BLaER1 (cell line): Measurements from ENCODE around the gene ERVW-1.
"Not testable (repeated sequence)": the region's sequence is repeated elsewhere in the genome, so short reads cannot be mapped to it uniquely, and the experiment has no call there.

Source experiments
- H3K27ac ChIP-seq: shearing (Covaris generic); formaldehyde crosslinking; 2 replicates; pipeline ENCODE4 v1.8.1; 2022
- H3K27me3 ChIP-seq: shearing (Covaris generic); formaldehyde crosslinking; 2 replicates; pipeline ENCODE4 v1.8.1; 2022
- H3K36me3 ChIP-seq: shearing (Covaris generic); formaldehyde crosslinking; 2 replicates; pipeline ENCODE4 v1.8.1; 2022
- H3K4me1 ChIP-seq: shearing (Covaris generic); formaldehyde crosslinking; 2 replicates; pipeline ENCODE4 v1.8.1; 2022
- H3K4me2 ChIP-seq: shearing (Covaris generic); formaldehyde crosslinking; 2 replicates; pipeline ENCODE4 v1.8.1; 2022
- H3K4me3 ChIP-seq: shearing (Covaris generic); formaldehyde crosslinking; 2 replicates; pipeline ENCODE4 v1.8.1; 2022
- H3K9ac ChIP-seq: shearing (Covaris generic); formaldehyde crosslinking; 2 replicates; pipeline ENCODE4 v1.8.1; 2022
- H3K9me3 ChIP-seq: shearing (Covaris generic); formaldehyde crosslinking; 2 replicates; pipeline ENCODE4 v1.8.1; 2022
- H4K20me1 ChIP-seq: shearing (Covaris generic); formaldehyde crosslinking; 2 replicates; pipeline ENCODE4 v1.8.1; 2022
- Cebpa-rat ChIP-seq: shearing (Covaris generic); IDR thresholded peaks from 2 replicates; pipeline ENCODE4 v1.8.1; 2022

The ERVW-1 gene, protein sequence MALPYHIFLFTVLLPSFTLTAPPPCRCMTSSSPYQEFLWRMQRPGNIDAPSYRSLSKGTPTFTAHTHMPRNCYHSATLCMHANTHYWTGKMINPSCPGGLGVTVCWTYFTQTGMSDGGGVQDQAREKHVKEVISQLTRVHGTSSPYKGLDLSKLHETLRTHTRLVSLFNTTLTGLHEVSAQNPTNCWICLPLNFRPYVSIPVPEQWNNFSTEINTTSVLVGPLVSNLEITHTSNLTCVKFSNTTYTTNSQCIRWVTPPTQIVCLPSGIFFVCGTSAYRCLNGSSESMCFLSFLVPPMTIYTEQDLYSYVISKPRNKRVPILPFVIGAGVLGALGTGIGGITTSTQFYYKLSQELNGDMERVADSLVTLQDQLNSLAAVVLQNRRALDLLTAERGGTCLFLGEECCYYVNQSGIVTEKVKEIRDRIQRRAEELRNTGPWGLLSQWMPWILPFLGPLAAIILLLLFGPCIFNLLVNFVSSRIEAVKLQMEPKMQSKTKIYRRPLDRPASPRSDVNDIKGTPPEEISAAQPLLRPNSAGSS

DNA sequence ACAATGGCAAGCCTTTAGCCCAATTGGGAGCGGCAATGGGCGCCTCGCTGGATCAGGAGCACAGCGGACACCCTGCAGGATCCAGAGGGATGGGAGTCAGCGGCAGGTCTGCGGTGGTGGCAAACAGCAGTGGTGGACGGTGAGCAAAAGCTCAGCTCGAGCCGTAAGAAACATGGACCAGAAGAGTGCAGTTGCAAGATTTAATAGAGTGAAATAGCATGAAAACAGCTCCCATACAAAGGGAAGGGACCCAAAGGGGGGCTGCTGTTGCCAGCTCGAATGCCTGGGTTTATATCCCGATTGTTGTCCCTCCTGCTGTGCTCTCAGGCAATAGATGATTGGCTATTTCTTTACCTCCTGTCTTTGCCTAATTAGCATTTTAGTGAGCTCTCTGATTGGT, at the start of gene ERVW-1:
Gene ERVW-1, minus strand, starts transcription at position 266 of the 400 bp plus-strand sequence. CDS start 7,565 bp downstream, outside the sequence.
- H3K27ac ChIP-seq, H3K4me2 ChIP-seq, H3K27me3 ChIP-seq, H3K36me3 ChIP-seq, H4K20me1 ChIP-seq, H3K4me1 ChIP-seq, H3K4me3 ChIP-seq, H3K9me3 ChIP-seq, H3K9ac ChIP-seq: not testable (repeated sequence)

DNA sequence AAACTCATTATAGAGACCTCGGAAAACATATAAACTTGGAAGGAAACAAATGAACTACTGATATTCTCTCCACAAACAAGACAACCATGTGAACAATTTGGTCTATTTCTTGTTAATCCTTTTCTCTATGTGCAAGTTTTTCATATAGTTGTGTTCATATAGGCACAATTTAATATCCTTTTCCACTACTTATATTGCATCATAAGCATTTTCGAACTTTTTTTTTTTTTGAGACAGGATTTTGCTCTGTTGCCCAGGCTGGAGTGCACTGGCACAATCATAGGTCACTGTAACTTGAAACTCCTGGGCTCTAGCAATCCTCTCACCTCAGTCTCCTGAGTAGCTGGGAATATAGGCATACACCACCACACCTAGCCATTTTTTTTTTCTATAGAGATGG, 45.4 kb upstream of the ERVW-1 start:
- TF ChIP-seq Cebpa-rat = no peak
- H3K9ac ChIP-seq = no peak overlapping the region

DNA sequence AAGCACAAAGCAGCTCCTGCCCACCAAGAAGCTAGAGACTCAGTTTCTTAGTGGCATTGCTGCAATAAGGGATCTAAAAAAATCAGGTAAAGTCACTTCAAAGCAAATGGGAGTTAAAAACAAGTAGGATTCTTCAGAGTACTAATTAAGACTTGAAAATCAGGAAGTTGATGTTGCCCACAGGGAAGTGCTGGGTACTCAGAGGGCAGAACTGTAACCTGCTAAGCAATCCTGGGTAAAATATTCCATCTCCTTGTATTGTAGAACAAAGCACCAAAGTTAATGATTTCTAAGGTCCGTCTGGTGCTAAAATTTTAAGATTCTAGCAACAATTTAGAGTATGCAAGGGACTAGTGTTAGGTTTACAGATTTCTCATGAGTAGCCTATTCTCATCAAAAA, 42.3 kb upstream of the ERVW-1 start:
- Histone ChIP-seq H3K9me3 (no peaks in the 10 kb centered on the region), H3K36me3 (peaks cover 34% of the 10 kb centered on the region), H3K9ac (no peak overlapping the region), H4K20me1 (no peaks in the 10 kb centered on the region; the same call in 1 of the 2 replicates), H3K27ac (no peak overlapping the region), H3K4me2 (no peak overlapping the region), H3K4me3 (no peak overlapping the region), H3K27me3 (no peaks in the 10 kb centered on the region), H3K4me1 (no peaks in the 10 kb centered on the region)
- no peak for TF ChIP-seq Cebpa-rat

More for the DNA sequence above, 45.4 kb upstream of the ERVW-1 start:
- peaks cover 15% of the 10 kb centered on the region for H3K4me1 ChIP-seq
- peaks cover 13% of the 10 kb centered on the region for H3K36me3 ChIP-seq
- no peaks in the 10 kb centered on the region for H3K9me3 ChIP-seq
- no peaks in the 10 kb centered on the region for H3K27me3 ChIP-seq
- H3K4me3 ChIP-seq = no peak overlapping the region
- no peak overlapping the region for H3K27ac ChIP-seq
- H4K20me1 ChIP-seq = no peaks in the 10 kb centered on the region; the same call in 1 of the 2 replicates
- no peak overlapping the region for H3K4me2 ChIP-seq

DNA sequence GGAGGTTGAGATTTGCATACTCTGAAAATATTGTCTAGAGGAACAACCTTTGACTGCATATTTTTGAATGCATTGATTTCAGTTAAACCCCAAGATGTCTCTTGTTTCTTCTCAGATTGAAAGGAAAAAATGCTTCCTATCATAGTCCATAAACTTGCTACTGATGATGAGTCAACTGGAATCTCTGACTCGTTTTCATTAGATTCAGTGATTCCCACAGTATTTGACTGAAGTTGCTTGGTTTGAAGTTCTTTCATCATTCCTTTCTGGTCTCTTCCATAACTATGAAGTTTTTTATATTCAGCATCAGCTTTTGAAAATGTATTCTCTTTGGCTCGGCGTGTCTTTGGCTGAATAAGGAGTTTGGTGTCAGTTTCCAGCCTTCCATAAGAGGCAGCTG, 39.9 kb upstream of the ERVW-1 start:
- Histone ChIP-seq H3K36me3 (peaks cover 51% of the 10 kb centered on the region), H3K4me3 (no peak overlapping the region), H3K27ac (no peak overlapping the region), H3K4me2 (no peak overlapping the region), H3K4me1 (no peaks in the 10 kb centered on the region), H3K27me3 (no peaks in the 10 kb centered on the region), H3K9ac (no peak overlapping the region), H4K20me1 (no peaks in the 10 kb centered on the region), H3K9me3 (no peaks in the 10 kb centered on the region)
- no peak for TF ChIP-seq Cebpa-rat

DNA sequence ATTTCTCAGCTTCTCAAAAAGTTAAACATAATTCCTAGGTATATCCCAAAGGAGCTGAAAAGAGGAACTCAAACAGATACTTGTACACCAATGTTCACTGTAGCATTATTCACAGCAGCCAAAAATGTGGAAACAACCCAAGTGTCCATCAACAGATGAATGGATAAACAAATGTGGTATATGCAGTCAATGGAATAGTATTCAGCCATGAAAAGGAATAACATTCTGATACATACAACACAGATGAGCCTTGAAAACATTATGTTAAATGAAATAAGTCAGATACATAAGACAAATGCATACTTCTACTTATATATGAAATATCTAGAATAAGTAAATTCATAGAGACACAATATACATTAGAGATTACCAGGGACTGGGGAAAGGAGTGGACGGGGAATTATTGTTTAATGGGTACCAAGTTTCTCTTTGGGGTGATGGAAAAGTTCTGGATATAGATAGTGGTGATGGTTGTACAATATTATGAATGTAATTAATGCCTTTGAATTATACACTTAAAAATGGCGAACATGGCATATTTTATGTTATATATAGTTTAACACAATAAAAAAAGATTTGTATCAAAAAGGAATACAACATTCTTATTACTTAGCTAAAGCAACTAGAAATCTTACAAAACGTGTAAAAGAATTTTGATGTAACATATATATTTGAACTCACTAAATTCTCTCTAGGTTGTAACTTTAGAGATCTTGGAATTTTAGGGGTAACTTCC, 35.6 kb upstream of the ERVW-1 start:
- no peak overlapping the region for H3K9ac ChIP-seq
- no peaks in the 10 kb centered on the region for H3K27me3 ChIP-seq
- no peaks in the 10 kb centered on the region for H3K9me3 ChIP-seq
- H3K4me3 ChIP-seq = no peak overlapping the region
- H3K4me1 ChIP-seq = no peaks in the 10 kb centered on the region
- peaks cover 60% of the 10 kb centered on the region for H3K36me3 ChIP-seq
- TF ChIP-seq Cebpa-rat = no peak
- H3K27ac ChIP-seq = no peak overlapping the region
- no peaks in the 10 kb centered on the region for H4K20me1 ChIP-seq
- H3K4me2 ChIP-seq = no peak overlapping the region

DNA sequence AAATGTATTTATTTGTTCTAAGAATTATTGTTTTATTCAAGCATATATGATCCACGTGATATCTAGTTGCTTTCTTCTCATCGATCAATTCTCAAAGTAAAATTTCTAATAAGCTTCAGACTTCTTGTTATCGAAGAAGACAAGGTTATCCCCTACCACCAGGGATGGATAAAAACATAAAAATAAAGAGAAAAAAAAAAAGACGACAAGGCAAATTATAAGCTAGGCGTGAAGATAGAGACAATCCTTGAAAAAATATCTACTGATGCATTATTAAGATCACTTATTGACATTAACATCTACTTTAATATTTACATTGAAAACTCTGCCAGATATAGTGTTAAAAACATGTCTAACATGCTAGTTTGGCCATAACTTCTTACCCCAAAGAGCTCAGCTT, 31.2 kb upstream of the ERVW-1 start:
- no peaks in the 10 kb centered on the region for H4K20me1 ChIP-seq
- no peak overlapping the region for H3K4me3 ChIP-seq
- no peaks in the 10 kb centered on the region for H3K9me3 ChIP-seq
- no peak overlapping the region for H3K9ac ChIP-seq
- H3K4me2 ChIP-seq = no peak overlapping the region
- H3K36me3 ChIP-seq = peaks cover 62% of the 10 kb centered on the region
- no peaks in the 10 kb centered on the region for H3K27me3 ChIP-seq
- no peaks in the 10 kb centered on the region for H3K4me1 ChIP-seq
- no peak for TF ChIP-seq Cebpa-rat
- H3K27ac ChIP-seq = no peak overlapping the region

DNA sequence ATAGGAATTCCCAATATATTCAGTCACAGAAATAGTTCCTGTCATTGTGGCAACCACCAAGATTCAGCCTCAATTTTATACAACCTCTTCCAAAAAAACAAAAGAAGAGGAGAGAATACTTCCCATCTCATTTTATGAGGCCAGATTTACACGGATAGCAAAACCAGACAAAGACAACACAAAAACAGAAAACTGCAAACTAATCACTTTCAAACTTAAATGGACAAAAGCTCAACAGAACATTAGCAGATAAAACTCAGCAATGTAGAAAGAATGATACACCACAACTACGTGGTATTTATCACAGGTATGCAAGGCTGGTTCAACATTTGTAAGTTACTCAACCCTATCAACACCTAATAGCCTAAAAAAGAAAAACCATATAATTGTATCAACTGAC, 28.6 kb upstream of the ERVW-1 start:
- no peak for TF ChIP-seq Cebpa-rat
- Histone ChIP-seq H4K20me1 (no peaks in the 10 kb centered on the region), H3K4me1 (no peaks in the 10 kb centered on the region), H3K4me2 (no peak overlapping the region), H3K9ac (no peak overlapping the region), H3K27me3 (no peaks in the 10 kb centered on the region), H3K27ac (no peak overlapping the region), H3K4me3 (no peak overlapping the region), H3K36me3 (peaks cover 59% of the 10 kb centered on the region), H3K9me3 (no peaks in the 10 kb centered on the region)

DNA sequence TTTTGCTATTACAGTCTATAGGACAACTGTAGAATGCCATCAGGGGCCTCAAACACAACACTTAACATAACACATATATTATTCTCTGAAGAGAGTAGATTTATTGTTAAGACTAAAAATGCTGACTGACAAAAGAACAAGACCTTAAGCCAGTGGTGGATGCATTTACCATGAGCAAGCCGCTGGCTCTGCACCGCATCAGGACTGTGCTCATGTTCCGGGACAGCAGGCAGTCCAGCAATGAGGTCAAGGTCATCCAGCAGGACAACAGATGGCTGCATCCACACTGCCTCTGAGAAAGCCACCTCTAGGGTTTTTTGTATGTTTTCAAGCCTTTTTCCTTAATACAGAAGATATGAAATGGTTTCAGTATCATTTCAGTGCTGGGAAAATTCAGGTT, 26.8 kb upstream of the ERVW-1 start:
- Histone ChIP-seq H3K36me3 (peaks cover 67% of the 10 kb centered on the region), H3K27ac (no peak overlapping the region), H4K20me1 (no peaks in the 10 kb centered on the region), H3K9ac (no peak overlapping the region), H3K27me3 (no peaks in the 10 kb centered on the region), H3K4me2 (no peak overlapping the region), H3K9me3 (no peaks in the 10 kb centered on the region), H3K4me1 (no peaks in the 10 kb centered on the region), H3K4me3 (no peak overlapping the region)
- no peak for TF ChIP-seq Cebpa-rat

DNA sequence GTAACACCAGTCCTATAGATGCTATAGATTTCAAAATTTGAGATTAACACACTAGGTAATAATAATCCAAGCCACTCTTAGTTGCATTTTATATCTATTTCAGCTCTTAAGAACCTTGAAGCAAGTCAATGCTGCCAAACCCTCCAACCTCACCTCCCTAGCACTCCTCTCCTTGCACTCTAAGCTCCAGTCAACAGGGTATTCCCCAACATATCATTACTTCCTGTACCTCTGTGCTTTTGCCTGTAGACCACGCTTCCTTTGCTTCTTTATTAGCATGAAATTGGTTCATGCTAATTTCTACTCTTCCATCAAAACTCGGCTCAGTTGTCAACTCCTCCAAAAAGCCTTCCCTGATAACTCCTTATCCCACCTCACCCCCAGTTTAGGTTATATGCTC, 26.0 kb upstream of the ERVW-1 start:
- Histone ChIP-seq H4K20me1 (no peaks in the 10 kb centered on the region), H3K4me3 (no peak overlapping the region), H3K27me3 (no peaks in the 10 kb centered on the region), H3K36me3 (peaks cover 75% of the 10 kb centered on the region), H3K9ac (no peak overlapping the region), H3K9me3 (no peaks in the 10 kb centered on the region), H3K4me1 (no peaks in the 10 kb centered on the region), H3K27ac (no peak overlapping the region), H3K4me2 (no peak overlapping the region)
- no peak for TF ChIP-seq Cebpa-rat

DNA sequence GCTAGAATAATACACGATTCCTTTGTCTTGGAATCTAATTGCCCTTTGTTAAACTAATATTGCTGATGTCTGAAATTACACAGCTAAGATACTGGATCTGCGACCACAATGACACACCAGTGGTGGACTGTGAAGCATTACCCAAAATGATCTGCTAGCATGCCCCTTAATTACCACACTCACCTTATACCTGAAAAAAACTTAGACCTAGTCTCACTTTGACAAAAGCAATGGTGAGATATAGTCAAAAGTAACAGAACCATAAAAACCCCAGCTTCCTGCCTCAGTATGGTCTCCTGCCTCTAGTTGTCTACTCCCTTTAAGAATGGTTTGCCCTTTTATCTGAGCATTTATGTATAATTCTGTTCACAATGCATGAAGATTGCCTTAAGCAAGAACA, 20.8 kb upstream of the ERVW-1 start:
- H4K20me1 ChIP-seq = no peaks in the 10 kb centered on the region
- TF ChIP-seq Cebpa-rat = no peak
- no peaks in the 10 kb centered on the region for H3K9me3 ChIP-seq
- H3K27me3 ChIP-seq = no peaks in the 10 kb centered on the region
- H3K4me1 ChIP-seq = no peaks in the 10 kb centered on the region
- no peak overlapping the region for H3K4me3 ChIP-seq
- peaks cover 65% of the 10 kb centered on the region for H3K36me3 ChIP-seq
- H3K9ac ChIP-seq = no peak overlapping the region
- H3K4me2 ChIP-seq = no peak overlapping the region
- no peak overlapping the region for H3K27ac ChIP-seq
